OCI-LY7 (cell line): ENCODE data around the gene CCDC102B. TPM values are rescaled to one million over a fixed set of nuclear protein-coding genes. Genes with fewer than 3 reads are reported as not detected.

ENCODE experiments used
- BruUV-seq: library from RNA; stranded (reverse); fragments of 400-500 nt; replicated peaks from 2 replicates; lab custom pipeline; 2021; lab: Mats Ljungman, UMichigan
- CTCF ChIA-PET: fragments of 300-600 bp; sonication (Branson Sonifier 250); formaldehyde crosslinking; loops from one replicate; lab custom pipeline; 2022; ENCODE audit warnings: antibody characterized with exemption; ENCODE audit not compliant: unreplicated experiment; lab: Charles Lee
- POLR2A ChIA-PET: fragments of 300-600 bp; sonication (Branson Sonifier 250); formaldehyde crosslinking; loops from one replicate; lab custom pipeline; 2022; ENCODE audit warnings: antibody characterized with exemption; lab: Charles Lee
- DNase-seq: peaks from one replicate; pipeline ENCODE4 v3.0.0-alpha.2; 2015; ENCODE audit warnings: low spot score
- H2AFZ ChIP-seq: fragments of 200-600 bp; sonication (generic), shearing (Covaris generic); 2 replicates; pipeline ENCODE4 v1.6.1; 2014; ENCODE audit warnings: mild to moderate bottlenecking, antibody characterized with exemption, low read length, moderate library complexity
- H3K27ac ChIP-seq: fragments of 200-600 bp; sonication (generic); 2 replicates; pipeline ENCODE4 v1.5.1; 2014; ENCODE audit warnings: mixed run types, low read depth, mild to moderate bottlenecking, moderate library complexity, low read length, inconsistent platforms; ENCODE audit not compliant: poor library complexity, severe bottlenecking
- H3K36me3 ChIP-seq: fragments of 200-600 bp; sonication (generic); 2 replicates; pipeline ENCODE4 v1.6.1; 2014; ENCODE audit warnings: mild to moderate bottlenecking, antibody characterized with exemption, low read length, moderate library complexity, mixed read lengths; ENCODE audit not compliant: insufficient read depth
- H3K4me1 ChIP-seq: fragments of 200-600 bp; sonication (generic); 2 replicates; pipeline ENCODE4 v1.5.1; 2014; ENCODE audit warnings: mild to moderate bottlenecking, low read length; ENCODE audit not compliant: insufficient read depth, poor library complexity, severe bottlenecking
- H3K4me2 ChIP-seq: fragments of 200-600 bp; sonication (generic); 2 replicates; pipeline ENCODE4 v1.6.1; 2014; ENCODE audit warnings: mild to moderate bottlenecking, low read length
- H3K4me3 ChIP-seq: fragments of 200-600 bp; sonication (generic); 2 replicates; pipeline ENCODE4 v1.5.1; 2014; ENCODE audit warnings: mild to moderate bottlenecking, low read depth, low read length; ENCODE audit not compliant: poor library complexity, severe bottlenecking
- H3K79me2 ChIP-seq: fragments of 200-600 bp; sonication (generic); 2 replicates; pipeline ENCODE4 v1.6.1; 2016; ENCODE audit warnings: low read depth, mild to moderate bottlenecking, low read length, moderate library complexity, mixed read lengths; ENCODE audit not compliant: insufficient read depth
- H3K9me2 ChIP-seq: fragments of 200-600 bp; sonication (generic); 2 replicates; pipeline ENCODE4 v1.6.1; 2016; ENCODE audit warnings: mild to moderate bottlenecking, low read length, mixed read lengths; ENCODE audit not compliant: insufficient read depth
- H3K9me3 ChIP-seq: fragments of 200-600 bp; sonication (generic); 2 replicates; pipeline ENCODE4 v1.6.1; 2014; ENCODE audit warnings: mild to moderate bottlenecking, mixed run types, low read length, mixed read lengths
- H4K20me1 ChIP-seq: fragments of 200-600 bp; sonication (generic); 2 replicates; pipeline ENCODE4 v1.6.1; 2014; ENCODE audit warnings: mild to moderate bottlenecking, antibody characterized with exemption, low read length, moderate library complexity, mixed read lengths; ENCODE audit not compliant: insufficient read depth
- CTCF ChIP-seq: fragments of 200-600 bp; sonication (generic); conservative IDR thresholded peaks from 2 replicates; pipeline ENCODE4 v1.5.1; 2014; ENCODE audit warnings: mild to moderate bottlenecking, antibody characterized with exemption, low read length, moderate library complexity, mixed read lengths
- EZH2phosphoT487 ChIP-seq: fragments of 200-600 bp; sonication (generic); IDR thresholded peaks from 2 replicates; pipeline ENCODE4 v1.6.1; 2018; ENCODE audit warnings: low read depth, borderline replicate concordance, mild to moderate bottlenecking, mixed run types, antibody characterized with exemption, low read length, moderate library complexity, mixed read lengths
- intact Hi-C: fragments of 100-400 bp; cut with micrococcal nuclease; formaldehyde crosslinking; loops from one replicate; pipeline ENCODE4 v1.10.0; 2022; ENCODE audit not compliant: unreplicated experiment
- total RNA-seq, 2 experiments: library from RNA; depleted of rRNA in 1 of 2; stranded (reverse); fragments of >200 nt in 1 of 2; shearing (Covaris generic) in 1 of 2; gene quantifications; 2 replicates each; pipeline ENCODE4 v1.2.3, GENCODE V29; 2014 to 2022

The CCDC102B gene
- total RNA-seq, 2 experiments from 2014 or later = 0.46 to 0.54 TPM

- POLR2A ChIA-PET = no interaction called here
- no TSS peak for BruUV-seq
- TF ChIP-seq EZH2phosphoT487 (no peak), CTCF (no peak)
These were observed 122.0 kb downstream of the CCDC102B start for GRCh38 chr18:68919900-68920299.

GRCh38 chr18:68922392-68922791, 124.5 kb downstream of the CCDC102B start:
- no TSS peak for BruUV-seq
- H3K9me3 ChIP-seq = no peaks in the 10 kb centered on the region
- no peaks in the 10 kb centered on the region for H4K20me1 ChIP-seq
- ChIA-PET POLR2A (no interaction called here), CTCF (no interaction called here)
- no peaks in the 10 kb centered on the region for H3K9me2 ChIP-seq
- H3K27ac ChIP-seq = no peak overlapping the region
- DNase-seq = no peak
- no peak overlapping the region for H2AFZ ChIP-seq
- H3K4me2 ChIP-seq = no peak overlapping the region
- no peaks in the 10 kb centered on the region for H3K4me1 ChIP-seq
- H3K79me2 ChIP-seq = no peaks in the 10 kb centered on the region
- H3K4me3 ChIP-seq = no peak overlapping the region
- no peaks in the 10 kb centered on the region for H3K36me3 ChIP-seq
- intact Hi-C loops = no loop called here
- TF ChIP-seq CTCF = no peak
- no peak for TF ChIP-seq EZH2phosphoT487

More at GRCh38 chr18:68919900-68920299, 122.0 kb downstream of the CCDC102B start:
- Histone ChIP-seq H3K9me2 (no peaks in the 10 kb centered on the region), H2AFZ (no peak overlapping the region), H3K79me2 (no peaks in the 10 kb centered on the region), H4K20me1 (no peaks in the 10 kb centered on the region), H3K9me3 (no peaks in the 10 kb centered on the region), H3K4me2 (no peak overlapping the region), H3K4me3 (no peak overlapping the region), H3K4me1 (no peaks in the 10 kb centered on the region), H3K27ac (no peak overlapping the region), H3K36me3 (no peaks in the 10 kb centered on the region)
- DNase-seq = no peak
- intact Hi-C loops = no loop called here
- CTCF ChIA-PET = no interaction called here

GRCh38 chr18:68925268-68925667, 127.4 kb downstream of the CCDC102B start:
- CTCF ChIA-PET = no interaction called here
- H3K36me3 ChIP-seq = no peaks in the 10 kb centered on the region
- no TSS peak for BruUV-seq
- intact Hi-C loops = no loop called here
- H4K20me1 ChIP-seq = no peaks in the 10 kb centered on the region
- no peaks in the 10 kb centered on the region for H3K9me3 ChIP-seq
- H3K4me2 ChIP-seq = no peak overlapping the region
- H2AFZ ChIP-seq = no peak overlapping the region
- no peaks in the 10 kb centered on the region for H3K4me1 ChIP-seq
- H3K9me2 ChIP-seq = no peaks in the 10 kb centered on the region
- no peak overlapping the region for H3K4me3 ChIP-seq
- TF ChIP-seq CTCF (no peak), EZH2phosphoT487 (no peak)
- no peak for DNase-seq
- POLR2A ChIA-PET = interaction anchor here (0.6 kb wide), 1 partner anchor 1169 kb away, joined by 3 read pairs; no protein-coding TSS in a partner anchor
- no peaks in the 10 kb centered on the region for H3K79me2 ChIP-seq
- no peak overlapping the region for H3K27ac ChIP-seq
